Body of pancreas (tissue), 4 donors: ENCODE measurements around the gene GPR26.

ENCODE experiments used
- CTCF ChIP-seq, 7 experiments: fragments of 450-650 bp in 4 of 7; fragments of 200-600 bp in 3 of 7; sonication (generic) in 3 of 7; IDR thresholded peaks; one replicate each; pipeline ENCODE4 v1.5.1; 2016 to 2019; ENCODE audit warnings: antibody characterized with exemption in 7 of 7
- POLR2A ChIP-seq, 3 donors: fragments of 450-650 bp; IDR thresholded peaks; one replicate each; pipeline ENCODE4 v1.6.1; 2016; ENCODE audit warnings: antibody characterized with exemption in 3 of 3, mild to moderate bottlenecking in 2 of 3

- TF ChIP-seq CTCF (IDR thresholded peaks at IDR 0.05) = no peak
- TF ChIP-seq POLR2A (IDR thresholded peaks at IDR 0.05) = no peak
These were observed 21.6 kb downstream of the GPR26 start for GRCh38 chr10:123687758-123688157.
